Measurements from ENCODE around the gene CACNB1. TPM values are rescaled to one million over a fixed set of nuclear protein-coding genes. Genes with fewer than 3 reads are reported as not detected.
"Not testable (repeated sequence)": the region's sequence is repeated elsewhere in the genome, so short reads cannot be mapped to it uniquely, and the experiment has no call there.

CACNB1 gene
- total RNA-seq, 1 donor from 2014 or later: 0.90 TPM

GRCh38 chr17:39151943-39152818 lies 45.3 kb downstream of the CACNB1 start:
- no peak for DNase-seq (ENCODE audit: low read depth in 2 of 2)

GRCh38 chr17:39151150-39151942 lies 46.1 kb downstream of the CACNB1 start, which contains the start of gene PLXDC1:
TSS of gene PLXDC1 (minus strand) at chr17:39151637. CDS start at chr17:39151437, 200 bp downstream.
- DNase-seq (ENCODE audit: low read depth in 2 of 2): no peak

GRCh38 chr17:39150795-39151149 lies 46.7 kb downstream of the CACNB1 start:
- no peak for DNase-seq (ENCODE audit: low read depth in 2 of 2)

- no peak for DNase-seq (ENCODE audit: low read depth in 2 of 2)
Measured at GRCh38 chr17:39150104-39150634, 47.3 kb downstream of the CACNB1 start.

GRCh38 chr17:39147221-39148185 lies 50.0 kb downstream of the CACNB1 start:
- no peak for DNase-seq (ENCODE audit: low read depth in 2 of 2)

DNA sequence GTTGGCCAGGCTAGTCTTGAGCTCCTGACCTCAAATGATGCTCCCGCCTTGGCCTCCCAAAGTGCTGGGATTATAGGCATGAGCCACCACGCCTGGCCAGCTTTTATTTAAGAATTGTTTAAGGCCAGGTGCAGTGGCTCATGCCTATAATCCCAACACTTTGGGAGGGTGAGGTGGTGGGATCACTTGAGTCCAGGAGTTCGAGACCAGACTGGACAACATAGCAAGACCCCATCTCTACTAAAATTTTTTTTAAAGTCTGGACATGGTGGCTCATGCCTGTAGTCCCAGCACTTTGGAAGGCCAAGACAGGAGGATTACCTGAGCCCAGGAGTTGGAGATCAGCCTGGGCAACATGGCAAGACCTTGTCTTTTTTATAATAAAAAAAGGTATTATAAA lies 51.2 kb downstream of the CACNB1 start:
- no peak for DNase-seq (ENCODE audit: low read depth in 2 of 2)

DNA sequence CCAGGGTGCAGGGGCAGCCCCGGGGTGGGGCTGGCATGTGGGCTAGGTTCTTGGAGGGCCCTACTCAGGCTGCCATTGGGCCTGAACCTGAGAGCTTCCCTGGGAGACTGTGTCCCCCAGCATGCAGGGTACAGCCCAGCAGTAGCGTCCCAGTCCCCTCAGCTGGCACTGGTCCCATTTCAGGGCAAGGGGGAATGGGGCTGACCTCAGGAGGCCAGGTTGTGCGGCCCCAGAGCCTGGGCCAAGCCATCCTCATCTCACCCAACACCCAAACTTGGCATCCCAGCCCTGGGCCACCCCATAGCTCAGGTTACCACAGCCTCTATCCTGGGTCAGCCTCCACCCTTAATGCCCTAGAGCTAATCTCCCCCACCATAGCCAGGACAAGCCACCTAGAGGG lies 52.3 kb downstream of the CACNB1 start:
- no peak for DNase-seq (ENCODE audit: low read depth in 2 of 2)

GRCh38 chr17:39144416-39144840 lies 53.0 kb downstream of the CACNB1 start:
- peak; percentile 57 to 93 for DNase-seq (ENCODE audit: low read depth in 2 of 2)

DNA sequence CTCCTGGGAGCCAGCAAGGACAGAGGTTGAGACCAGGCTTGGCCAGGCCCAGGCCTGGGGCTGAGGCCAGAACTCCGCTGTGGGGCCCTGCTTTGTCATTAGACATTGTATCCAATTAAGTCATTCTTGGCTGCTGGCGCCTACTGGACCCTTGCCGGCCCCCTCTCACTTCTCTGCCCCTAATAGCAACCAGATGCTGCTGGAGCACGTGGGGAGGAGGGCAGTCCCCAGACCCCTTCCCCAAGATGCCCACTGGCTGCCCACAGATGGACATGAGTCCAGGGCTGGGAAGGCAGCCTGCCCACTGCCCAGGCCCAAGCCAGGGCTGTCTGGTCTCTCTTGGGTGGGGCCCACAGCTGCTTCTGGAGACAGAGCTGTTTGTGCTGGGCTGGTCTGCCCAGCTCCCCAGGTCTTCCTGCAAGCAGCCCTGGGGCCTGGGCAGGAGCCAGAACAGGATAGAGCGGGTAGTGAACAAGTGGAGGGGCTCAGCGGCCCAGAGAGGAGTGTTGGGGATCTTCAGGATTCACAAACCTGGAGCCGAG lies 53.8 kb downstream of the CACNB1 start:
- DNase-seq (ENCODE audit: low read depth in 2 of 2): no peak

DNA sequence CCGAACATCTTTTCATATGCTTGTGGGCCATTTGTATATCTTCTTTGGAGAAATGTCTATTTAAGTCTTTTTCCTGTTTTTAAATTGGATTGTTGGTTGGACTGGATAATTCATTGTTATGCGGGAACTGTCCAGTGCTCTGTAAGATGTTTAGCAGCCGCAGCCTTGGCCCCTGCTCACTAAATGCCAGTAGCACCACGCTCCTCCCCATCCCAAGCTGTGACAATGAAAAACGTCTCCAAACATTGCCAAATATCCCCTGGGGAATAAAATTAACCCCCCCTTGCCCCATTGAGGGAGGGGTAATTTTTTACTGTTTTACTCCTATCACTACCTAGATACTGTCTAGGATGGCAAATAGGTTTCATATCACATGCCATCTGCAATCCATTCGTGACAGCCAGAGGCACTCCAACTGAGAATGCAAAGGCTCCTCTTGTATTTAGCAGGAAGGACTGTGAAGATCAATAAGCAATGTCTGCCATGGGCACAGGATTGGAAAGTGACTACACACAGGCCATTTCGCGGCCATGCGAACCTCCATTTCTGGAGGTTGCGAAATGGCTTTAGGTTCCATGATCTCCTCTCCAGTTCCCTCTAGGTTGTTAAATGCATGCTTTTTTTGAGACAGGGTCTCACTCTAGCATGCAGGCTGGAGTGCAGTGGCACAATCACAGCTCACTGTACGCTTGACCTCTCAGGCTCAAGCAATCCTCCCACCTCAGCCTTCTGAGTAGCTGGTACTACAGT lies 55.4 kb downstream of the CACNB1 start:
- no peak for DNase-seq (ENCODE audit: low read depth in 2 of 2)

- no peak for DNase-seq (ENCODE audit: low read depth in 2 of 2)
Measured at GRCh38 chr17:39141294-39141693, 56.2 kb downstream of the CACNB1 start.

DNA sequence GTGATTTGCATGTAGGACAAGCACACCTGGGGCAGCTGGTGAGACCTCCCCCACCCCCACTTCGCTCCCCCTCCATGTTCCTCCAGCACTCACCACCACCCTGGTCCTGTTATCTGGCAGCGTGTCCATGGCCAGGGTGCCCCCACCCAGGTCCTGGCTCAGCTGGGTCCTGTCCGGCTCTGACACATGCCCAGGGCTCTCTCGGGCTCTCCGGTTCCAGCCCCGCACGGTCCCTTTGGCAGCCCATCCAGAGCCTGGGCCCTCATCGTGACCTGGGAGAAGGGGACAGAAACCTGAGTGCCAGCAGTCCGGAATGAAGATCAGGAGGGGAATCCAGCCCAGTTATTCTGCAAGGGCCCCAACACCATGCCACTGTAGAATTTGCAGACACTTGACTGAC lies 57.9 kb downstream of the CACNB1 start:
- DNase-seq (ENCODE audit: low read depth in 2 of 2): no peak

DNA sequence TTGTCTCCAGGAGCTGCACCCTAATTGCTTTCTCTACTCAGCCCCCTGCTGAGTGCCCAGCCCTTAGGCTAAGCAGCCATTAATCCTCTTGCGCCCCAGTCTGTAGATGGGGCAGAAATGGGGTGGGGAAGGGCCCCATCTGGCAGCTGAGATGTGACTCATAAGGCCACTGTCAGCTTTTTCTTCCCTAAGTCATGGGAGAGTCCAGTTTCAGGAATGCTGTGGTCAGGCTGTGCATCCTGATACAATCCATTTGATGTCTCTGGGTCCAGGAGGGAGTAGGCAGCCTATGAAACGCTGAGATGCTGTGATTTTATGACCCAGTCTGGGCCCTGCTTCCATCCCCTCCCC lies 58.3 kb downstream of the CACNB1 start:
- no peak for DNase-seq (ENCODE audit: low read depth in 2 of 2)

DNA sequence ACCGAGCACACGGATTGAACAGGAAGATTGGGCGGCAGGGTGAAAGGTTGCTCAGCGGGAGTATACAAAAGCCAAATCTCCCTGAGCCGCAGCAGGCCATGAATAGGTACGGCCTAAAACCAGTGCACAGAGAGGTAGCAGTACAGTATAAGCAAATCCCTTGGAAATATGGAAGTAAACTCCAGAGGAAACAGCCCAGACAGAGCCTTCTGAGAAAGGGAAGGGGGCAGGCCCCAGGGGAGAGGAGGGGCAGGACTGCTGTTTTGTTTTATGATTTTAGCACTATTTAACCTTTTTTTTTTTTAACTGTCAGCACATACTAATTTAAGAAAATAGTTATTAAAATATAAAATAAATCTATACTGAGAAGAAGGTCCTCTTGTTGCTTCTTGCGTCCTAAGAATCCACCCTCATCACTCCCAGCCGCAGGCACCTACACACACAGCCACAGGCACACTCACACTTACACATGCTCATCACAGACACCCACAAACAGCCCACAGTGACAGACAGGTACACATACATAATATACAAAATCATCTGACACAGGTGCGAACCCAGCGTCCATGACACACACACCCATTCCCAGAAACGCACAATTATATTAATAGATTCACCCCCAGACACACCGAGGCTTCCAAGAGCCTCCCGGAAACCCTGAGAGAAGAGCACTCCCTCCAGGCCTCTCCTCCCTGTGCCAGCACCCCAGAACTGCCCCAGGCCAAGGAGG lies 58.9 kb downstream of the CACNB1 start:
- no peak for DNase-seq (ENCODE audit: low read depth in 2 of 2)

- DNase-seq (ENCODE audit: low read depth in 2 of 2): no peak
Measured at GRCh38 chr17:39134878-39135277, 62.6 kb downstream of the CACNB1 start.

DNA sequence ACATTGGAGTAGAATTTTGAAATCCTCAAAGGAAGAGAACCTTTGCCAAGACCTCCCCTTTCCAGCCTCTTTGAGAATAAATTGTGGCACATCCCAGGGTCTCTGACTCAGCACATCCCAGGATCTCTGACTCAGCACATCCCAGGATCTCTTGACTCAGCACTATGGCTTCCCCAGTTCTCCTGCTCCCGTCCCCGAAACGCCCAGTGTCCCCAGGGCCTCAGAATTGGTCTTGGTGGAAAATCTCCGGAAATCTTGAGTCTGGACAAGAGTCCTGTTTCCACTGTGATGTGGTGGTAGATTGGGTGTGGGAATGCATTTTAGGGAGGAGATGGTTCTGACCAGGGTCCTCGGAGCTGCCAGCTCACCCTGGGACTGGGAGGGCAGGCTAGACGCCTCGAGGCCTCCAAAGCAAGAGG lies 65.3 kb downstream of the CACNB1 start:
- no peak for DNase-seq (ENCODE audit: low read depth in 2 of 2)

- DNase-seq (ENCODE audit: low read depth in 2 of 2): no peak
Measured at GRCh38 chr17:39131616-39132015, 65.9 kb downstream of the CACNB1 start.

- DNase-seq (ENCODE audit: low read depth in 2 of 2): no peak
Measured at GRCh38 chr17:39130205-39130604, 67.3 kb downstream of the CACNB1 start.

DNA sequence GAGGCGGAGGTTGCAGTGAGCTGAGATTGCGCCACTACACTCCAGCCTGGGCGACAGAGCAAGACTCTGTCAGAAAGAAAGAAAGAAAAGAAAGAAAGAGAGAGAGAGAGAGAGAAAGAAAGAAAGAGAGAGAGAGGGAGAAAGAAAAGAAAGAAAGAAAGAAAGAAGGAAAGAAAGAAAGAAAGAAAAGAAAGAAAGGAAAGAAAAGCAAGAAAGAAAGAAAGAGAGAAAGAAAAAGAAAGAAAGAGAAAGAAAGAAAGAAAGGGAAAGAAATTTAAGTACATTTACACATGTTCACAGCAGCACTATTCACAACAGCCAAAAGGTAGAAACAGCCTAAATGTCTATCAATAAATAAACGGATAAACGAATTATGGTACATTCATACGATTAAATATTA lies 67.9 kb downstream of the CACNB1 start:
- DNase-seq (ENCODE audit: low read depth in 2 of 2): not testable (repeated sequence)

DNA sequence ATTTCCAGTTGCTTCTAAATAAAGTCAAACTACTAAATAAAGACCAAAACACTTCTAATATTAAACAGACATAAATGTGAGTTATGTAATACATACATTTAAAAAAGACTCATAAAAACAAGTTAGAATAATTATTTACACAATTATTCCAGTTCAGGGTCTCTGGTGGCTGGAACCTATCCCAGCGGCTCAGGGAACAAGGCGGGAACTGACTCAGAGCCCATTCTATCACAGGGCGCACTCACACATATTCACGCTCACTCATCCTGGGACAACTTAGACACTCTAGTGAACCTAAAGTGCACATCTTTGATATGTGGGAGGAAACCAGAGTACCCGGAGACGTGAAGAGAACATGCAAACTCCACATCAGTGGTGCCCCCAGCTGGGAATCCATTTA lies 71.0 kb downstream of the CACNB1 start:
- DNase-seq (ENCODE audit: low read depth in 2 of 2): no peak

All from dermis microvascular lymphatic vessel endothelial cell (primary cell).